Measurements from ENCODE around the gene CYREN.

DNA sequence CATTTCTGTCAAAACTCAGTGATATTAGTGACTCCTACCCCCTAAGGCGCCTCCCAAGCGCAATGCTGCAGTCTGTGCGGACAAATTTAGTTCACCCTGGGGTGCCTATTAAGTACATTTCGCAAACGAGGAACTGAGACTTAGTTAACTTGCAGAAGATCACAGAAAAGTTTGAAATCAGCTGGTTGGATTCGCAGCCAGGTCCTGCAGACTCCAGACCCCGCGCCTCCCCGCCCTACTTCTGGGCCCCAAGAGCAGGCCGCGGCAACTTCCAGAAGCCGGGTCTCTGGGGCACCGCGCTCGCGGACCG lies 588 bp downstream of the CYREN start:
- TF ChIP-seq, protein P1, sequence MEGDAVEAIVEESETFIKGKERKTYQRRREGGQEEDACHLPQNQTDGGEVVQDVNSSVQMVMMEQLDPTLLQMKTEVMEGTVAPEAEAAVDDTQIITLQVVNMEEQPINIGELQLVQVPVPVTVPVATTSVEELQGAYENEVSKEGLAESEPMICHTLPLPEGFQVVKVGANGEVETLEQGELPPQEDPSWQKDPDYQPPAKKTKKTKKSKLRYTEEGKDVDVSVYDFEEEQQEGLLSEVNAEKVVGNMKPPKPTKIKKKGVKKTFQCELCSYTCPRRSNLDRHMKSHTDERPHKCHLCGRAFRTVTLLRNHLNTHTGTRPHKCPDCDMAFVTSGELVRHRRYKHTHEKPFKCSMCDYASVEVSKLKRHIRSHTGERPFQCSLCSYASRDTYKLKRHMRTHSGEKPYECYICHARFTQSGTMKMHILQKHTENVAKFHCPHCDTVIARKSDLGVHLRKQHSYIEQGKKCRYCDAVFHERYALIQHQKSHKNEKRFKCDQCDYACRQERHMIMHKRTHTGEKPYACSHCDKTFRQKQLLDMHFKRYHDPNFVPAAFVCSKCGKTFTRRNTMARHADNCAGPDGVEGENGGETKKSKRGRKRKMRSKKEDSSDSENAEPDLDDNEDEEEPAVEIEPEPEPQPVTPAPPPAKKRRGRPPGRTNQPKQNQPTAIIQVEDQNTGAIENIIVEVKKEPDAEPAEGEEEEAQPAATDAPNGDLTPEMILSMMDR (IDR thresholded peaks at IDR 0.05) = no peak
- no peak for TF ChIP-seq POLR2A (IDR thresholded peaks at IDR 0.05)

Measured in thyroid gland (tissue), 4 donors.